Stimulated activated naive CD4-positive, alpha-beta T cell treated with Interleukin-2 at 50 U/mL for 16 hours (primary cell): Measurements from ENCODE around the gene ZNF639.
"Not testable (repeated sequence)": the region's sequence is repeated elsewhere in the genome, so short reads cannot be mapped to it uniquely, and the experiment has no call there.

ENCODE experiments used
- DNase-seq: peaks from one replicate; lab custom pipeline; 2025; lab: John Stamatoyannopoulos, UW

ZNF639 gene

DNA sequence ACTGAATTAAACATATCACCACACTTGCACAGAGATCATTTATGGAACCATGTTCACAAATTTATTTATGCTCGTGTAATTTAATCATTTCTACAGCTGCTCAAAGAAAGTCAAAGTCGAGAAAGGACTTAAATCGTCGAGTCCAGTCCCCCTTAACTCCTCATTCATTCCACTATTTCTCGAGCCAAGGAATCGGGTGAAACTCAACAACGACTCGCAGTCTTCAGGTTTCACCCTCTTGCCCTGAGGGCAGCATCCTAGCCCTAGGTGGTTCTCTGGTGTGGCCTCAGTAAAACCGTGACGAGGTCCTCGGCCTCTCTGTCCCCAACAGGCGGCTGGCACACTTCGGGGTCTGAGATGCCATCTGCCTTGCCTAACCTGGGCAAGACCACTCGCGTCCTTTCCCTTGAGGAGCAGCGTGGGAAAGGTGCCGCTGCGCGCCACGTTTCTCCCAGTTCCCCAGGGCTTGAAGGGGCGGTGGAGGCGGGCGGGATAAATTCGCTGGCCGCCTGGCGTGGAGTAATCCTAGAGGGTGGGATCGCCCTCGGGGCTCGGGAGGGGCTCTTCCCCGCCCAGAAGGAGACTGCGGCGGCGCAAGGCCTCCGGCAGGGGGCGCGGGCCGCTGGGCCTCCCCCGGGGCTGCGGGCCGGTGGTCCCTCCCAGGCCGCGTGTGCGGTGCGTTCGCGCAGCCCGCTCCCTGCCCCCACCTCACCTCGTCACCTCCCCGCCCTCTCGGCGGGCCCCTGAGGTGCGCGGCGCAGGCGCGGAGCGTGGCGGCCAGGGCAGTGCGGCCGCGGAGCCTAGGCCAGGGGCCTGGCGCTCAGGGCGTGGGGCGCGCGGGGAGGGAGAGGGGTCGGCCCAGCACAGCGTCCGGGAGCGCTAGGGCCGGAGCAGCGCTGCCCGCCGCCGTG is at the start of gene ZNF639:
TSS of gene ZNF639 (plus strand) at position 746 of the 911 bp plus-strand sequence. CDS start 5,263 bp downstream, outside the sequence.
- peak; percentile 82 for DNase-seq

GRCh38 chr3:179274434-179274833 is 48.4 kb upstream of the ZNF639 start:
- not testable (repeated sequence) for DNase-seq

- no peak for DNase-seq
Observed at GRCh38 chr3:179276001-179276400, 46.8 kb upstream of the ZNF639 start.

DNA sequence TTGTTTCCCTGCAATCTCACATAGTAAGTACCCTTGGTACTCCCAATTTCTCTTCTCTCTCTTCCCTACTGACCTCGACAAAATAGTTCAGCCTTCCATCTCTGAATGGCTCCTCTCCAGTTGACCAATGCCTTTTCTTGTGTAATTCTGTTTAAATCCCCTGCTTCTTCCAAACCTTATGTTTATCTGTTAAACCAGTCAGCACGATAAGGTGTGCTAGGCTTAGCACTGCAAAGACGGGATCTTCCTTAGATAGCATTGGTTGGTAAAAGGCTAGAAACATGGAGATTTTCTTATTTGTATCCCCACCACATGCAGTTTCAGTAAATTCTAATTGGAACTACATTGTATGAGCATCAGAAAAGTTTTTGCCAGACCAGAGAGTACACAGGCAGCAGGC is 46.1 kb upstream of the ZNF639 start:
- DNase-seq = no peak

GRCh38 chr3:179278151-179278550 is 44.7 kb upstream of the ZNF639 start:
- no peak for DNase-seq

GRCh38 chr3:179278932-179279693 is 43.7 kb upstream of the ZNF639 start:
- no peak for DNase-seq

GRCh38 chr3:179279837-179280236 is 43.0 kb upstream of the ZNF639 start:
- DNase-seq = no peak

GRCh38 chr3:179281825-179282224 is 41.0 kb upstream of the ZNF639 start:
- DNase-seq = no peak

GRCh38 chr3:179286331-179286730 is 36.5 kb upstream of the ZNF639 start:
- no peak for DNase-seq

GRCh38 chr3:179288845-179289244 is 34.0 kb upstream of the ZNF639 start:
- DNase-seq = no peak

DNA sequence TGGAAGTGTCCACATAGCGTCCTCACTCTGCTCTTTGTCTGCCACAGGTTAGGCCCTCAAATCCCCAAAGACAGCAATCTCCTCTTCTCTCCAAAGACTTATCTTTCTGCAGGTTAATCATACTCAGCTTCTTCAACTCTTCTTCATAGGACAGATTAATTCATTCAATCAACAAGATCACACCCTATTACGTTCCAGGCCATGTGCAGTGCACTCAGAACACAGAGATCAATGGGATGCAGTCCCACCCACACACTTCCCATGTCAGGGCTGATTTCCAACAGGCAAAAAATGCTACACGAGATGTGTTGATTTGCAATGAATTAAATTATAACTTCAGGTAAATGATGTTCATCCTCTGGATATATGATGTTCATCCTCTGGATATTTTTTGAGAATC is 33.5 kb upstream of the ZNF639 start:
- no peak for DNase-seq

GRCh38 chr3:179292450-179292849 is 30.4 kb upstream of the ZNF639 start:
- no peak for DNase-seq

DNA sequence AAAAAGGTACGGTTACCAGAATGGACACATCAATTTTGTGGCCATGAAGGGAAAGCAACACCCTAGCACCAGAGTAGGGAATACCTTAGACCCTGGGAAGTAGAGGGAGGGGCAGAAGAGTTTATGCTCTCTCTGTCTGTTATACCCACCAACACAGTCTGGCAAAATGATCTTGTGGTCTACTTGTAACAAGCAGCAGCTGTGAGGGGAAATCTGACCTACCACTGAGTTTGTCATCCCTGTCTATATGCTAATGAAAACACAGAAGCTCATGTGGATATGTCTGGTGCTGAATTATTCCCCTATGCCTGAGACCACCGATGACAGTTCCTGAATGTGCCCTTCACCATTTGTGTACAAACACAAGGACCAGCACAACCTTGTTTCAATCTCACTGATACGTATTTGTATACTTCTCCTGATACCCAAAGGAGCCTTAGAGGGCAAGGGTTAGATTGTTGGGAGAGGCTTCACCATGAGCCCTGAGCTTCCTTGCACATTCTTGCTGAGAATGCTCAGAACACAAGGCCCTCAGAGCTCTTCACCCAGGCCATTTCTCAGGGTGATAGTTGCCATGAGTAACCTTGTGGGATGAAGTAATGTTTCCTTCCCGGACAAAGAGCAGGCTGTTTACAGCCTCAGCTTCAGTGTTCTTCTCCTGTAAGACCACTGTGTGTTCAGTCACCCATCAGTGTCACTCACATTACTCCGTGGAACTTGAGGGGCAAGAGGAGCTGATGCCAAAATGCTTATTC is 24.7 kb upstream of the ZNF639 start:
- no peak for DNase-seq

- no peak for DNase-seq
Observed at GRCh38 chr3:179299316-179299715, 23.5 kb upstream of the ZNF639 start.

GRCh38 chr3:179299999-179300613 is 22.7 kb upstream of the ZNF639 start:
- no peak for DNase-seq

DNA sequence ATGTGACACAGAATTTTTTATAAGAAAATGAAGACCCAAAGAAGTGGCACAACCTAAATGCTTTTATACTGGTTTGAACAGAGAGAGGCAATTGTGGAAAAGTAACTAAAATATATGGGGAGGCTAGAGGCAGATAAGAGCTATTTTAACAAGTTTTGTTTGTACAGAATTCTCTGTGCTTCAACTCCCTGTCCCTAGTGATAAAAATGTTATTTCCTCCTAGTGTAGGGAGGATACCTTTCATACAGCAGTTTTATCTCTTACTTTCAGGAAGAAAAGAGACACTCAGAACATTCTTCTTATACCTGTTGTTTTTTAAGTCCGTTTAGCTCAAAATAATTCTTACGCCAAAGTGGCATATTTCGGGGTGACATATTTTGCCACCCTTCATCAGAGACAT is 21.2 kb upstream of the ZNF639 start:
- no peak for DNase-seq

DNA sequence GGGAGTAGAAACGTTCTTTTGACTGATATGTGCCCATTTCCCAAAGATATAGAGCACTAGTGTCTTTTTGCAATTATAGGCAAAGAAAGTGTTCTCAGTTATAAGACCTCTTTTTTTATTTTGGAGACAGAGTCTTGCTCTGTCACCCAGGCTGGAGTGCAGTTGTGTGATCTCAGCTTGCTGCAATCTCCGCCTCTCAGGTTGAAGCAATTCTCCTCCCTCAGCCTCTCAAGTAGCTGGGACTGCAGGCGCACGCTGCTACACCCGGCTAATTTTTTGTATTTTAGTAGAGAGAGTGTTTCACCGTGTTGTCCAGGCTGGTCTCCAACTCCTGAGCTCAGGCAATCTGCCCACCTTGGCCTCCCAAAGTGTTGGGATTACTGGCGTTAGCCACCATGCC is 20.7 kb upstream of the ZNF639 start:
- DNase-seq = no peak

DNA sequence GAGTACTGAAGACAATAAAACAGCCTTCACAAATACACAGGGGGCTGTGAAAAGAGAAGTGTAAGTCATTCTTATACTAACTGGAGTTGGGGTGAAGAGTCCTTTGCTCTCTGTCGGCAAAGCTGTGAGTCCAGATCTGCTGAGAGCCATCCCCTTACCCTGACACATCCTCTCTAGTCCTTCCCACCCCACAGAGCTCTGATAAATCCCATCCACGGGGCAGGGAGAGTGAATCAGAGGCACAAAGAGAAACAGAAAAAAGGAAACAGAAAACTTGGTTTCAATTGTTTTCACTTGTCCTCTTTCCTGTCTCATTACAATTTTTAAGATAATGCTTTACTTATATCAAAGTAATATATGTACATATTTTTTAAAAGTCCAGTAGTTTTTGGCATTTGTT is 18.2 kb upstream of the ZNF639 start:
- no peak for DNase-seq

- not testable (repeated sequence) for DNase-seq
Observed at GRCh38 chr3:179307362-179307761, 15.5 kb upstream of the ZNF639 start.

- no peak for DNase-seq
Observed at GRCh38 chr3:179308001-179308400, 14.8 kb upstream of the ZNF639 start.

- no peak for DNase-seq
Observed at GRCh38 chr3:179309225-179310078, 13.4 kb upstream of the ZNF639 start.
